Astrocyte (in vitro differentiated cells and primary cell): Measurements from ENCODE around the gene TSSK3.

Experiments
- CTCF ChIP-seq: IDR thresholded peaks from 2 replicates; pipeline ENCODE4 v1.5.1; 2011; ENCODE audit warnings: low read depth, mild to moderate bottlenecking, inconsistent platforms, low read length, moderate library complexity; ENCODE audit not compliant: insufficient read depth
- EZH2 ChIP-seq: IDR thresholded peaks from 2 replicates; pipeline ENCODE4 v1.6.1; 2012; ENCODE audit warnings: mild to moderate bottlenecking, low read length, inconsistent platforms; ENCODE audit not compliant: insufficient read depth

- TF ChIP-seq CTCF (no peak), EZH2 (no peak)
Observed at GRCh38 chr1:32342704-32343103, 19.6 kb upstream of the TSSK3 start.
